ENCODE measurements around the gene HOXA6. TPM values are rescaled to one million over a fixed set of nuclear protein-coding genes. Genes with fewer than 3 reads are reported as not detected.

The HOXA6 gene
- total RNA-seq, 2 donors from 2014 or later: 10.9 to 29.6 TPM

- peak overlapping the region; percentile 84 for H3K27ac ChIP-seq
- no peaks in the 10 kb centered on the region for H3K9me3 ChIP-seq
- H3K36me3 ChIP-seq: no peaks in the 10 kb centered on the region
- peak overlapping the region in 1 of 2 donors; percentile 58 for H3K9ac ChIP-seq (ENCODE audit: low read depth in 2 of 2, low read length in 2 of 2)
- peak; percentile 20 for DNase-seq
- H3K27me3 ChIP-seq: no peaks in the 10 kb centered on the region
- H3K4me3 ChIP-seq: peak overlapping the region; percentile 48
- no peak for TF ChIP-seq CTCF (IDR thresholded peaks at IDR 0.05)
- intact Hi-C loops (cut with DNase I): no loop called here
- peaks cover 9% of the 10 kb centered on the region for H3K4me1 ChIP-seq
These were observed 9.1 kb downstream of the HOXA6 start for GRCh38 chr7:27138472-27138871.

- peak; percentile 22 for DNase-seq
- Histone ChIP-seq H3K27me3 (no peaks in the 10 kb centered on the region), H3K9ac (ENCODE audit: low read depth in 2 of 2, low read length in 2 of 2) (peak overlapping the region in 1 of 2 donors; percentile 58)
These were observed 9.8 kb downstream of the HOXA6 start for GRCh38 chr7:27137640-27138315.

GRCh38 chr7:27134392-27134791 lies 13.2 kb downstream of the HOXA6 start:
- Histone ChIP-seq H3K27me3 (no peaks in the 10 kb centered on the region), H3K4me1 (peaks cover 9% of the 10 kb centered on the region), H3K36me3 (no peaks in the 10 kb centered on the region), H3K9me3 (no peaks in the 10 kb centered on the region), H3K9ac (ENCODE audit: low read depth in 2 of 2, low read length in 2 of 2) (peak overlapping the region in 1 of 2 donors; percentile 64), H3K27ac (peak overlapping the region; percentile 19), H3K4me3 (no peak overlapping the region)
- TF ChIP-seq CTCF (IDR thresholded peaks at IDR 0.05): no peak
- DNase-seq: peak; percentile 53
- intact Hi-C loops (cut with DNase I): no loop called here

More at GRCh38 chr7:27137640-27138315, 9.8 kb downstream of the HOXA6 start:
- no peaks in the 10 kb centered on the region for H3K9me3 ChIP-seq
- no peak overlapping the region for H3K4me3 ChIP-seq
- TF ChIP-seq CTCF (IDR thresholded peaks at IDR 0.05): no peak
- peaks cover 9% of the 10 kb centered on the region for H3K4me1 ChIP-seq
- H3K36me3 ChIP-seq: no peaks in the 10 kb centered on the region
- H3K27ac ChIP-seq: peak overlapping the region; percentile 84
- intact Hi-C loops (cut with DNase I): no loop called here

- no peak for TF ChIP-seq CTCF (IDR thresholded peaks at IDR 0.05)
- intact Hi-C loops (cut with DNase I): no loop called here
- peak; percentile 69 for DNase-seq
- H3K4me3 ChIP-seq: no peak overlapping the region
- H3K9me3 ChIP-seq: no peaks in the 10 kb centered on the region
- H3K27ac ChIP-seq: peak overlapping the region; percentile 19
- peaks cover 9% of the 10 kb centered on the region for H3K4me1 ChIP-seq
- H3K27me3 ChIP-seq: no peaks in the 10 kb centered on the region
- H3K9ac ChIP-seq (ENCODE audit: low read depth in 2 of 2, low read length in 2 of 2): peak overlapping the region in 1 of 2 donors; percentile 64
- H3K36me3 ChIP-seq: no peaks in the 10 kb centered on the region
These were observed 14.0 kb downstream of the HOXA6 start for GRCh38 chr7:27133409-27134231.

- peak overlapping the region in 1 of 2 donors; percentile 64 for H3K9ac ChIP-seq (ENCODE audit: low read depth in 2 of 2, low read length in 2 of 2)
- no peaks in the 10 kb centered on the region for H3K36me3 ChIP-seq
- no peaks in the 10 kb centered on the region for H3K9me3 ChIP-seq
- no peak overlapping the region for H3K27ac ChIP-seq
- H3K4me1 ChIP-seq: peaks cover 9% of the 10 kb centered on the region
- no peak overlapping the region for H3K4me3 ChIP-seq
- H3K27me3 ChIP-seq: no peaks in the 10 kb centered on the region
- peak; percentile 14 for DNase-seq
- TF ChIP-seq CTCF (IDR thresholded peaks at IDR 0.05): no peak
- intact Hi-C loops (cut with DNase I): no loop called here
These were observed 14.6 kb downstream of the HOXA6 start for GRCh38 chr7:27132978-27133377.

All from colonic mucosa (tissue), 4 donors.